Ovary (tissue), 9 donors: ENCODE measurements around the gene GRIK3. TPM values are rescaled to one million over a fixed set of nuclear protein-coding genes. Genes with fewer than 3 reads are reported as not detected.

Experiments used
- DNase-seq, 5 donors: peaks; one replicate each; pipeline ENCODE4 v3.0.0-alpha.2; 2019 to 2020
- H3K27ac ChIP-seq, 2 donors: fragments of 200-600 bp; one replicate each; pipeline versions ENCODE4 v1.5.1 to v1.8.0; 2019 to 2022
- H3K27me3 ChIP-seq: fragments of 200-600 bp; one replicate; pipeline ENCODE4 v1.8.0; 2022
- H3K36me3 ChIP-seq: fragments of 200-600 bp; sonication (generic); one replicate; pipeline ENCODE4 v1.5.1; 2019
- H3K4me1 ChIP-seq: one replicate; pipeline ENCODE4 v1.8.1; 2013; ENCODE audit warnings: mild to moderate bottlenecking, moderate library complexity; ENCODE audit not compliant: insufficient read depth
- H3K4me3 ChIP-seq: fragments of 200-600 bp; sonication (generic); one replicate; pipeline ENCODE4 v1.5.1; 2017
- H3K9me3 ChIP-seq, 2 donors: fragments of 200-600 bp in 1 of 2; sonication (generic) in 1 of 2; one replicate each; pipeline versions ENCODE4 v1.5.1 to v1.8.1; 2013 to 2019; ENCODE audit warnings: mild to moderate bottlenecking in 1 of 2, moderate library complexity in 1 of 2
- EP300 ChIP-seq: sonication (generic); formaldehyde crosslinking; IDR thresholded peaks from one replicate; pipeline ENCODE4 v1.6.1; 2017; ENCODE audit warnings: antibody characterized with exemption
- POLR2A ChIP-seq: fragments of 450-650 bp; IDR thresholded peaks from one replicate; pipeline ENCODE4 v1.6.1; 2017; ENCODE audit warnings: antibody characterized with exemption, mild to moderate bottlenecking, moderate library complexity
- WGBS, 3 donors: extraction: QIAGEN DNeasy Blood & Tissue Kit in 1 of 3; methylation state at CpG; one replicate each; pipeline versions ENCODE4 v1.1.5 to v1.1.7; 2013 to 2017; 5-methylcytosine and 5-hydroxymethylcytosine counted together
- intact Hi-C, 4 donors: fragments of 100-400 bp; cut with DNase I; formaldehyde crosslinking; loops; one replicate each; pipeline versions ENCODE4 v1.11.0 to v1.15.1; 2022 to 2023
- polyA plus RNA-seq, 2 donors: library from polyadenylated mRNA; stranded (reverse); fragments of 200-250 nt in 1 of 2; fragments of 350-450 nt in 1 of 2; fragmentation: Illumina TruSeq in 1 of 2; extraction: RNeasy Lipid Tissue Mini Kit (QIAGEN cat#74804) in 1 of 2; gene quantifications; one replicate each; pipeline ENCODE4 v1.2.3, GENCODE V29; 2013 to 2014
- total RNA-seq, 7 donors: library from RNA; depleted of rRNA in 2 of 7; stranded (reverse); fragments of >200 nt in 2 of 7; fragmentation: NEBNext Ultra II Directional in 3 of 7; extraction: Animal tissue kit (Norgen Biotek cat#: 25700) in 3 of 7; gene quantifications; one replicate each; pipeline versions ENCODE4 v1.1.0 to v1.2.4, GENCODE V29; 2016 to 2023
- TF ChIP-seq, protein P1 (sequence below), 3 donors: fragments of 450-650 bp in 2 of 3; fragments of 200-600 bp in 1 of 3; IDR thresholded peaks; one replicate each; pipeline versions ENCODE4 v1.5.1 to v1.8.0; 2016 to 2022; ENCODE audit warnings: antibody characterized with exemption in 3 of 3, mild to moderate bottlenecking in 1 of 3
- donor health status: DM: no; HTN: no; CAD: no; lungs with moderate emphysema.
- donor health status: DM: no; HTN: no; CAD: no.
- donor health status: Bipolar disorder and iron deficiency.
- donor health status: DM: yes; HTN: yes; CAD: no.
- donor health status: DM: no; HTN: no; CAD: no.
- donor health status: DM: yes; HTN: yes; CAD: no.

The GRIK3 gene
- total and polyA plus RNA-seq, 9 donors, result 0.11 to 0.97 (median 0.32) TPM; not detected in 2

DNA sequence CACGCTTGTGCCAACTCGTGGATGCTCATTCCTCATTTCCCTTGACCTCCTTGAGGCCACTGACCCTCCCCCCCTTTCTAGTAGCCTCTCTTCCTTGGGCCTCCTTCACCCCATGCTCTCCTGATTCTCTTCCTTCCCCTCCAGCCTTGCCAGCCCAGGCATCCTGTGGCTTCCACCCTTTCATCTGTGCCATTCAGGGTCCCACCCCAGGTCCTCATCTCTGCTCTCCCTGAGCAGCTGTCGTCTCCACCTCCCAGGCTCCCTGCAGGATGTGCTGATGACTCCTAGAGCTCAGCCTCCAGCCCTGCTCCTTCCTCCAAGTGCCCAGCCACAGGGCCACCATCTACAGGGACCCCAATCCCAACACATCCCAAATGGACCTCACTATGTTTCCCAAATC is 197.4 kb downstream of the GRIK3 start:
- Histone ChIP-seq H3K4me3 (no peak overlapping the region), H3K9me3 (no peaks in the 10 kb centered on the region), H3K4me1 (no peaks in the 10 kb centered on the region), H3K27ac (no peak overlapping the region), H3K27me3 (no peaks in the 10 kb centered on the region), H3K36me3 (no peaks in the 10 kb centered on the region)
- no peak for TF ChIP-seq EP300
- TF ChIP-seq, protein P1, sequence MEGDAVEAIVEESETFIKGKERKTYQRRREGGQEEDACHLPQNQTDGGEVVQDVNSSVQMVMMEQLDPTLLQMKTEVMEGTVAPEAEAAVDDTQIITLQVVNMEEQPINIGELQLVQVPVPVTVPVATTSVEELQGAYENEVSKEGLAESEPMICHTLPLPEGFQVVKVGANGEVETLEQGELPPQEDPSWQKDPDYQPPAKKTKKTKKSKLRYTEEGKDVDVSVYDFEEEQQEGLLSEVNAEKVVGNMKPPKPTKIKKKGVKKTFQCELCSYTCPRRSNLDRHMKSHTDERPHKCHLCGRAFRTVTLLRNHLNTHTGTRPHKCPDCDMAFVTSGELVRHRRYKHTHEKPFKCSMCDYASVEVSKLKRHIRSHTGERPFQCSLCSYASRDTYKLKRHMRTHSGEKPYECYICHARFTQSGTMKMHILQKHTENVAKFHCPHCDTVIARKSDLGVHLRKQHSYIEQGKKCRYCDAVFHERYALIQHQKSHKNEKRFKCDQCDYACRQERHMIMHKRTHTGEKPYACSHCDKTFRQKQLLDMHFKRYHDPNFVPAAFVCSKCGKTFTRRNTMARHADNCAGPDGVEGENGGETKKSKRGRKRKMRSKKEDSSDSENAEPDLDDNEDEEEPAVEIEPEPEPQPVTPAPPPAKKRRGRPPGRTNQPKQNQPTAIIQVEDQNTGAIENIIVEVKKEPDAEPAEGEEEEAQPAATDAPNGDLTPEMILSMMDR (IDR thresholded peaks at IDR 0.05), result no peak
- TF ChIP-seq POLR2A, result no peak
- no peak for DNase-seq
- WGBS, 3 donors, result 31 to 47% (median 39%) methylated on average over 3 of the region's 3 CpGs
- intact Hi-C loops, result no loop called here

GRCh38 chr1:36836196-36836883 is 198.0 kb downstream of the GRIK3 start:
- WGBS, 3 donors, result 50 to 63% (median 53%) methylated on average over 11 of the region's 11 CpGs
- intact Hi-C loops, result no loop called here
- H3K27me3 ChIP-seq, result no peaks in the 10 kb centered on the region
- no peak for TF ChIP-seq POLR2A
- TF ChIP-seq EP300, result no peak
- TF ChIP-seq, protein P1 (IDR thresholded peaks at IDR 0.05), result no peak
- no peak overlapping the region for H3K4me3 ChIP-seq
- no peak overlapping the region for H3K27ac ChIP-seq
- no peaks in the 10 kb centered on the region for H3K36me3 ChIP-seq
- no peak for DNase-seq
- H3K9me3 ChIP-seq, result no peaks in the 10 kb centered on the region
- H3K4me1 ChIP-seq, result no peaks in the 10 kb centered on the region

DNA sequence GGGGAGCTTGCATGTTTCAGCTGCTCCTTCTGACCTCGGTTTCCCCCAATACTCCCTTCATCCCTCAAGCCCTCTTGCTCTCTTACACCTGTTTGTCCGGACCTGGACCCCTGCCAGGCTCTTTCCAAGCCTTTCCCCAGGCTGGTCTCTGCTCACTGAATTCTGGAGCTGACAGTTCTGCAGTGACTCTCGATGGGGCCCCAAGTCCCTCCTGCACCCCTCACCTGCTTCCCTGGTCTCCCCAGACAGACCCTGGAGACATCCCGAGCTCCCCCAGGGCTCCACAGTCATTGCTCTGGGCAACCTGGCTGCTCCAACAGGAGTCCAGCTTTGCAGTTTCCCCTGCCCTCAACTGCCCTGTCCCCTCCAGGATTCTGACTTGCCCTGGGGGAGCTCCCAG is 198.6 kb downstream of the GRIK3 start:
- no peaks in the 10 kb centered on the region for H3K9me3 ChIP-seq
- 64 to 72% (median 69%) methylated on average over 4 of the region's 4 CpGs for WGBS, 3 donors
- H3K4me1 ChIP-seq, result no peaks in the 10 kb centered on the region
- no peak overlapping the region for H3K4me3 ChIP-seq
- DNase-seq, result no peak
- intact Hi-C loops, result no loop called here
- no peak overlapping the region for H3K27ac ChIP-seq
- no peak for TF ChIP-seq EP300
- no peak for TF ChIP-seq POLR2A
- TF ChIP-seq, protein P1 (IDR thresholded peaks at IDR 0.05), result no peak
- H3K36me3 ChIP-seq, result no peaks in the 10 kb centered on the region
- H3K27me3 ChIP-seq, result no peaks in the 10 kb centered on the region

DNA sequence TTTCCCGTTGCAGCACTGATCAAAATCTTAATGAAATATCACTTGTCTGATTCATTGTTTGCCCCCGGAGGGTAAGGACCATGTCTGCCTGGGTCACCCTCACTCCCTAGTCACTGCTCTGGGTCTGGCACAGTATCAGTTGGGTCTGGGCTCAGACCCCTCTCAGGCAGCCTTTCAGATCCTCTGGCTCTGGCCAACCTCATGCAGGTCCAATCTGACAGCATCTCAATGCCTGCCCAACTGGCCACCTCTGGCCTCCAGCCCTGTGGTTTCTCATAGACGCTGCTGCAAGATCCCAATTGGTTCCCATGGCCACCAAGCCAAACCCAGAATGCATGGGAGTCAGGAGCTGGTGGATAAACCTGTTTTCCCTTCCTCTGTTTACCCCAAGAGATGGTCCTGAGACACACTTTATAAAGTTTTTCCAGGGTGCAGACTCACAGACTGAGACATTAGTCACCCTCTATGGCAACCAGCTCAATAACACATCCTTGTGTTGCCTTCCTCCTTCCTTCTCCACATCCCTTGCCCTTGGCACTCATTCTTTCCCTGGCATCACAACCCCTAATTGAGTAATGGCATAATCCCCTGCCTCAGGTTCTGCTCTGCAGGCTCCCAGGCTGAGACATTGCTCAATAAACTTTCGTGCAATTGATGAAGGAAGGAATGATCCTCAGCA is 199.2 kb downstream of the GRIK3 start:
- Histone ChIP-seq H3K36me3 (no peaks in the 10 kb centered on the region), H3K27ac (no peak overlapping the region), H3K9me3 (no peaks in the 10 kb centered on the region), H3K4me1 (no peaks in the 10 kb centered on the region), H3K4me3 (no peak overlapping the region), H3K27me3 (no peaks in the 10 kb centered on the region)
- intact Hi-C loops, result no loop called here
- DNase-seq, result no peak
- TF ChIP-seq, protein P1 (IDR thresholded peaks at IDR 0.05), result no peak
- no peak for TF ChIP-seq EP300
- no peak for TF ChIP-seq POLR2A
- 48 to 56% (median 52%) methylated on average over 4 of the region's 4 CpGs for WGBS, 3 donors
